GM23248 (cell line): ENCODE data around the gene HSPA12B.

Experiments used
- EZH2 ChIP-seq: fragments of 200-600 bp; sonication (generic); IDR thresholded peaks from 2 replicates; pipeline ENCODE4 v1.6.1; 2018; ENCODE audit warnings: antibody characterized with exemption, mild to moderate bottlenecking; ENCODE audit not compliant: insufficient read depth, poor library complexity, severe bottlenecking
- EZH2phosphoT487 ChIP-seq: fragments of 200-600 bp; sonication (generic); IDR thresholded peaks from 2 replicates; pipeline ENCODE4 v1.6.1; 2018; ENCODE audit warnings: antibody characterized with exemption, moderate library complexity, mild to moderate bottlenecking, low read depth; ENCODE audit not compliant: insufficient read depth

DNA sequence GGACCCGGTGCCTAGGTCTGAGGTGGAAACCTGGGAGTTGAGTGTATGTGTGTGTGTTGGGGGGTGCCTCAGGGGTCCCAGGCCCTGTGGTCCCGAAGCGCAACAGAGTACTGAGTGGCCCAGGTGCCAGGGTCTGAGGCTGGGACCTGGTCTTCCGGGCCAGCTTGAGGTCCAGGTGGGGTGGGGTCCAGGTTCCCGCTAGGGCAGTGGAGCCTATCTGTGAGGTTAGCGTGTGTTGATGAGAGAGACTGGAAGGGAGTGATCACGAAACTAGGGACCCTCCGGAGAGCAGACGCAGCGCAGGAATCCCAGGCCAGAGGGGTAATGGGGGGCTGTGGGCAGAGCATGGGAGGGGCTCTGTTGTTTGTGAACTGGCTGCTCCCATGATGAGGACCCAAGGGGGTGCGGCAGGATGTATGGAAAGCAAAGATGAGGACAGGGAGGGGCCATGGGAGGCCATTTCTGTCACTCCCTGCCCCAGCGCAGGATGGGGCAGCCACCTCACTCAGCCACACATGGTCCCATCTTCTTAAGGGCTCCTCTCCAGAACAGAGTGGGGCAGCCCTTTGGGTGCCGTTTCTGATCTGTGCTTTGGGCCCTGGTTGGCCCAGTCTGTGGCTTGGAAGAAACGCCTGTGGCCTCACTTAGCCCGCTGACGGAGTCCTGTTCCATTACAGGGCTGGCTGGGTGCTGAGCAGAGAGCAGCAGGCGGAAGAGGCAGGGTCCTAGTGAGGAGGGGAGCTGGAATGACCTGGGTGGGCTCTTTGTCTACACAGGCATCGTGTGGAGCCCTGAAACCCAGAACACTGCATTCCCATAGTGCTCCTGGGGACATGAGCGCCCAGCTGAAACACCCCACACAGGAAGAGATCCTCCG, 872 bp downstream of the HSPA12B start:
- TF ChIP-seq EZH2 (peak; percentile 39), EZH2phosphoT487 (no peak)
